GM18499 (cell line): ENCODE data around the gene UBA3.

Source experiments
- ATAC-seq: cut with Tn5 transposase; IDR thresholded peaks from one replicate; pipeline ENCODE4 v1.9.1; 2021; ENCODE audit warnings: moderate number of reproducible peaks; ENCODE audit not compliant: insufficient read depth, unreplicated experiment

Gene UBA3

GRCh38 chr3:69080233-69080920 lies at the start of gene UBA3:
Gene UBA3, minus strand, starts transcription at chr3:69080365. Its CDS starts 12 bp downstream, at chr3:69080353.
- ATAC-seq = no peak

- no peak for ATAC-seq
Measured at GRCh38 chr3:69129531-69129930, 49.4 kb upstream of the UBA3 start.

- no peak for ATAC-seq
Measured at GRCh38 chr3:69128509-69128908, 48.3 kb upstream of the UBA3 start.

GRCh38 chr3:69126999-69127398 lies 46.8 kb upstream of the UBA3 start:
- no peak for ATAC-seq

GRCh38 chr3:69126216-69126615 lies 46.1 kb upstream of the UBA3 start:
- ATAC-seq = no peak

- no peak for ATAC-seq
Measured at GRCh38 chr3:69122403-69122802, 42.2 kb upstream of the UBA3 start, which contains the start of gene LMOD3. Gene LMOD3, minus strand, starts transcription at chr3:69122595. Its CDS starts 209 bp downstream, at chr3:69122386.

- no peak for ATAC-seq
Measured at GRCh38 chr3:69121950-69122349, 41.8 kb upstream of the UBA3 start.

GRCh38 chr3:69121513-69121912 lies 41.3 kb upstream of the UBA3 start:
- ATAC-seq = no peak

GRCh38 chr3:69120879-69121464 lies 40.8 kb upstream of the UBA3 start:
- ATAC-seq = peak; percentile 75

- ATAC-seq = no peak
Measured at GRCh38 chr3:69119681-69120080, 39.5 kb upstream of the UBA3 start.

GRCh38 chr3:69119138-69119537 lies 39.0 kb upstream of the UBA3 start:
- no peak for ATAC-seq

- no peak for ATAC-seq
Measured at GRCh38 chr3:69118555-69118954, 38.4 kb upstream of the UBA3 start.

GRCh38 chr3:69116897-69117296 lies 36.7 kb upstream of the UBA3 start:
- ATAC-seq = no peak

- no peak for ATAC-seq
Measured at GRCh38 chr3:69116162-69116561, 36.0 kb upstream of the UBA3 start.

- ATAC-seq = no peak
Measured at GRCh38 chr3:69115731-69116130, 35.6 kb upstream of the UBA3 start.

- ATAC-seq = no peak
Measured at GRCh38 chr3:69113536-69113935, 33.4 kb upstream of the UBA3 start.

GRCh38 chr3:69110941-69111546 lies 30.9 kb upstream of the UBA3 start:
- no peak for ATAC-seq

GRCh38 chr3:69108811-69109210 lies 28.6 kb upstream of the UBA3 start:
- ATAC-seq = no peak

GRCh38 chr3:69107841-69108240 lies 27.7 kb upstream of the UBA3 start:
- no peak for ATAC-seq

- no peak for ATAC-seq
Measured at GRCh38 chr3:69105320-69105719, 25.2 kb upstream of the UBA3 start.

GRCh38 chr3:69104586-69104985 lies 24.4 kb upstream of the UBA3 start:
- ATAC-seq = no peak

- no peak for ATAC-seq
Measured at GRCh38 chr3:69103123-69103522, 23.0 kb upstream of the UBA3 start.
